ENCODE measurements around the gene SLAMF7. TPM values are rescaled to one million over a fixed set of nuclear protein-coding genes. Genes with fewer than 3 reads are reported as not detected.
"Not testable (repeated sequence)": the region's sequence is repeated elsewhere in the genome, so short reads cannot be mapped to it uniquely, and the experiment has no call there.

Gene SLAMF7
- total RNA-seq, 1 donor from 2014 or later: not detected

GRCh38 chr1:160710517-160711252 is 28.4 kb upstream of the SLAMF7 start:
- Mint-ChIP-seq H3K27me3 (ENCODE audit: unreplicated experiment) (peaks cover 2% of the 10 kb centered on the region), H3K4me3 (ENCODE audit: unreplicated experiment) (no peak overlapping the region)

GRCh38 chr1:160711276-160711601 is 27.8 kb upstream of the SLAMF7 start:
- no peak overlapping the region for H3K27ac Mint-ChIP-seq (ENCODE audit: unreplicated experiment)

More at GRCh38 chr1:160710517-160711252, 28.4 kb upstream of the SLAMF7 start:
- no peak for DNase-seq (ENCODE audit: extremely low spot score, unreplicated experiment)
- Mint-ChIP-seq H3K4me1 (ENCODE audit: unreplicated experiment) (no peaks in the 10 kb centered on the region), H3K27ac (ENCODE audit: unreplicated experiment) (no peak overlapping the region), H3K36me3 (ENCODE audit: unreplicated experiment) (no peaks in the 10 kb centered on the region), H3K9me3 (ENCODE audit: unreplicated experiment) (no peaks in the 10 kb centered on the region)
- TF ChIP-seq, protein P1, sequence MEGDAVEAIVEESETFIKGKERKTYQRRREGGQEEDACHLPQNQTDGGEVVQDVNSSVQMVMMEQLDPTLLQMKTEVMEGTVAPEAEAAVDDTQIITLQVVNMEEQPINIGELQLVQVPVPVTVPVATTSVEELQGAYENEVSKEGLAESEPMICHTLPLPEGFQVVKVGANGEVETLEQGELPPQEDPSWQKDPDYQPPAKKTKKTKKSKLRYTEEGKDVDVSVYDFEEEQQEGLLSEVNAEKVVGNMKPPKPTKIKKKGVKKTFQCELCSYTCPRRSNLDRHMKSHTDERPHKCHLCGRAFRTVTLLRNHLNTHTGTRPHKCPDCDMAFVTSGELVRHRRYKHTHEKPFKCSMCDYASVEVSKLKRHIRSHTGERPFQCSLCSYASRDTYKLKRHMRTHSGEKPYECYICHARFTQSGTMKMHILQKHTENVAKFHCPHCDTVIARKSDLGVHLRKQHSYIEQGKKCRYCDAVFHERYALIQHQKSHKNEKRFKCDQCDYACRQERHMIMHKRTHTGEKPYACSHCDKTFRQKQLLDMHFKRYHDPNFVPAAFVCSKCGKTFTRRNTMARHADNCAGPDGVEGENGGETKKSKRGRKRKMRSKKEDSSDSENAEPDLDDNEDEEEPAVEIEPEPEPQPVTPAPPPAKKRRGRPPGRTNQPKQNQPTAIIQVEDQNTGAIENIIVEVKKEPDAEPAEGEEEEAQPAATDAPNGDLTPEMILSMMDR (IDR thresholded peaks at IDR 0.05): no peak

DNA sequence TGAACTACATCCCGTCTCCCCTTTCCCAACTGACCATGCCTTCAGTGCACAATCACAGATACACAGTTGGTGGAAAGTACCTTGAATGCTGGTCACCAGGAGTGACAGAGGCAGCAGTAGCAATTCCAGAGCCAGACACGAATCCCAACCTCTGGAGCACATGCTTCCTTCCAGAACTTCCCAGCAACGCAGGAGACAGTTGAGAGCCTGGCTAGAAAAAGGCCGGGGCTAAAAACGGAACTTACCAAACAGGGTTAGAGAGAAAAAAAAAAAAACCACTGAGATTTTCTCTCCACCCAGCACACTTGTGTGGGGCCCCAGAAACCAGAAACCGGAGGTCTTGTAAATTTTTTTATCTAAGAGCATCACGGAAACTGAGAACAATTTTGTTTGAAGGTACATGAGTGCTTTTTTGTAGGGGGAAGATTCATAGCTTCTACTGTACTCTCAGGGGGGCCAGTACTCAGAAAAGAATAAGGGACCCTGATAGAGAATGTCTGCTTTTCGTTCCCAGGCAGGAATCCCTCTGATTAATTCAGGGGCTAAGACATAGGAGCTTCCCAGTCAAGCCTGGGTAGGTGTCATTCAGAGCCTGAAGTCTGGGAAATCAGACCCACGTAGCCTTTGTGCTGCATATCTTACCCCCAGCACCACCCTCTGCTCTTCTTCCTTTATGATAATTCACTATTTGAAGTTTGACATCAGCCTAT is 27.3 kb upstream of the SLAMF7 start, which contains the start of gene CD48:
TSS of gene CD48 (minus strand) at position 221 of the 710 bp plus-strand sequence. CDS start at position 162, 59 bp downstream.
- no peak for DNase-seq (ENCODE audit: extremely low spot score, unreplicated experiment)
- peaks cover 2% of the 10 kb centered on the region for H3K27me3 Mint-ChIP-seq (ENCODE audit: unreplicated experiment)
- H3K27ac Mint-ChIP-seq (ENCODE audit: unreplicated experiment): no peak within 1 kb of the TSS
- TF ChIP-seq, protein P1 (IDR thresholded peaks at IDR 0.05): no peak
- no peaks in the 10 kb centered on the region for H3K36me3 Mint-ChIP-seq (ENCODE audit: unreplicated experiment)
- H3K4me3 Mint-ChIP-seq (ENCODE audit: unreplicated experiment): no peak within 1 kb of the TSS
- H3K9me3 Mint-ChIP-seq (ENCODE audit: unreplicated experiment): no peaks in the 10 kb centered on the region
- no peaks in the 10 kb centered on the region for H3K4me1 Mint-ChIP-seq (ENCODE audit: unreplicated experiment)

More at GRCh38 chr1:160711276-160711601, 27.8 kb upstream of the SLAMF7 start:
- no peaks in the 10 kb centered on the region for H3K36me3 Mint-ChIP-seq (ENCODE audit: unreplicated experiment)
- H3K4me1 Mint-ChIP-seq (ENCODE audit: unreplicated experiment): no peaks in the 10 kb centered on the region
- TF ChIP-seq, protein P1 (IDR thresholded peaks at IDR 0.05): no peak
- no peaks in the 10 kb centered on the region for H3K9me3 Mint-ChIP-seq (ENCODE audit: unreplicated experiment)
- no peak for DNase-seq (ENCODE audit: extremely low spot score, unreplicated experiment)
- no peak overlapping the region for H3K4me3 Mint-ChIP-seq (ENCODE audit: unreplicated experiment)
- H3K27me3 Mint-ChIP-seq (ENCODE audit: unreplicated experiment): no peaks in the 10 kb centered on the region

- H3K9me3 Mint-ChIP-seq (ENCODE audit: unreplicated experiment); H3K36me3 Mint-ChIP-seq (ENCODE audit: unreplicated experiment); H3K27me3 Mint-ChIP-seq (ENCODE audit: unreplicated experiment); H3K27ac Mint-ChIP-seq (ENCODE audit: unreplicated experiment); DNase-seq (ENCODE audit: extremely low spot score, unreplicated experiment); H3K4me1 Mint-ChIP-seq (ENCODE audit: unreplicated experiment); H3K4me3 Mint-ChIP-seq (ENCODE audit: unreplicated experiment): not testable (repeated sequence)
Measured at GRCh38 chr1:160712525-160713080, 26.4 kb upstream of the SLAMF7 start.

DNA sequence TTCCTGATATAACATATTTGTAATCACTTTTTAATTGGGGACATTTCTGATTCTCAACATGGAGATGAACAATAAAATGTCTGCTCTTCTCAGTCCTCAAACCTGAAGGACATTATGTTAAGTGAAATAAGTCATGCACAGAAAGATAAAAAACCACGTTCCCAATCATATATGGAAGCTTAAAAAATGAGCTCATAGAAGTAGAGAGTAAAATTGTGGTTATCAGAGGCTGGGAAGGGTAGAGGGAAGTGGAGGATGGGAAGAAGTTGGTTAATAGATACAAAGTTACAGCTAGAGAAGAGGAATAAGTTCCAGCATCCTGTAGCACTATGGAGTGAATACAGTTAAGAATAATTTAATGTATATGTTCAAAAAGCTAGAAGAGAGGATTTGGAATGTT is 25.9 kb upstream of the SLAMF7 start:
- Mint-ChIP-seq H3K4me1 (ENCODE audit: unreplicated experiment) (no peaks in the 10 kb centered on the region), H3K4me3 (ENCODE audit: unreplicated experiment) (no peak overlapping the region), H3K9me3 (ENCODE audit: unreplicated experiment) (no peaks in the 10 kb centered on the region), H3K27ac (ENCODE audit: unreplicated experiment) (no peak overlapping the region), H3K27me3 (ENCODE audit: unreplicated experiment) (peaks cover 2% of the 10 kb centered on the region), H3K36me3 (ENCODE audit: unreplicated experiment) (no peaks in the 10 kb centered on the region)
- TF ChIP-seq, protein P1 (IDR thresholded peaks at IDR 0.05): no peak
- no peak for DNase-seq (ENCODE audit: extremely low spot score, unreplicated experiment)

DNA sequence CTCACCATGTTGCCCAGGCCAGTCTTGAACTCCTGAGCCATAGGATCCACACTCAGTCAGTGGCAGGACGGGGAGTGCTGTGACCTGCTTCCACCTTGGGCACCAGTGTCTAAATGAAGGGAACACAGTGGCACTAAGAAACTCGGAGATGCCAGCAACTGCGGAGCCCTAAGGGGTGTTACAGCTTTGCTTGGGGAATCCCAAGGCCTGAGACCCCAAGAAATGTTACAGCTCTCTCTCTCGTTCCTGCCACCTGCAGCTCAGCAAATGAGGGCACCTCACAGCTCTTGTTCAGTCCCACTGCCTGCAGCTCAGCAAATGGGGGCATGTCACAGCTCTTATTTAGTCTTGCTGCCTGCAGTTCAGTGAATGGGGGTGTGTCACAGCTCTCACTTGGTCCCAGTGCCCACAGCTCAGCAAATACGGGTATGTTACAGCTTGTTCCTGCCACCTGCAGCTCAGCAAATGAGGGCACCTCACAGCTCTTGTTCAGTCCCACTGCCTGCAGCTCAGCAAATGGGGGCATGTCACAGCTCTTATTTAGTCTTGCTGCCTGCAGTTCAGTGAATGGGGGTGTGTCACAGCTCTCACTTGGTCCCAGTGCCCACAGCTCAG is 24.9 kb upstream of the SLAMF7 start:
- not testable (repeated sequence) for H3K27ac Mint-ChIP-seq (ENCODE audit: unreplicated experiment); H3K27me3 Mint-ChIP-seq (ENCODE audit: unreplicated experiment); H3K36me3 Mint-ChIP-seq (ENCODE audit: unreplicated experiment); DNase-seq (ENCODE audit: extremely low spot score, unreplicated experiment); H3K9me3 Mint-ChIP-seq (ENCODE audit: unreplicated experiment); H3K4me3 Mint-ChIP-seq (ENCODE audit: unreplicated experiment); H3K4me1 Mint-ChIP-seq (ENCODE audit: unreplicated experiment)

Data from osteocyte (in vitro differentiated cells).